ENCODE data around the gene MAPK8IP3.

Gene MAPK8IP3

DNA sequence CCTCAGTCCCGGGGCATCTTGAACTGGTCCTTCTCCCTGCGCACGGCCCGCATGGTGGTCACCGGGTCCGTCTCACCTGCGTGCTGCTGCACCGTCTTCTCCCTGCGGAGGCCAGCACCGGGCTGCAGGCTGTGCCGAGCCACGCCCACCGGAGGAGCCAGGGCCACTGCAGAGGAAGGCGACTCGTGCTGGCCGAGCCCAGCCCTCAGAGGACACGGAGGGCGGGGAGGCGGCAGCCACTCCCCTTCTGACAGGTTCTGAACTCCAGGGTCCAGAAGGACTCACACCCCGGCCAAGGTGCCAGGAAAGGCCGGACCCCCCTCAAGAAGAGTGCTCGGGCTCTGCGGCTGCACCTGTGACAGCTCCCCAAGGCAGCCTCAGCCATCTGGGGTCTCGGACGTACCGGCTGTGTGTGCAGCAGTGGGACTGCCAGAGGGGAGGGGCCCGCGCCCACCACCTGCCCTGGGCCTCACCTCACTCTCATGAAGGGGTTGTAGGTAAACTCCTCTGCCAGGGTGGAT, 103.3 kb downstream of the MAPK8IP3 start:
- DNase-seq (ENCODE audit: low spot score): no peak

DNA sequence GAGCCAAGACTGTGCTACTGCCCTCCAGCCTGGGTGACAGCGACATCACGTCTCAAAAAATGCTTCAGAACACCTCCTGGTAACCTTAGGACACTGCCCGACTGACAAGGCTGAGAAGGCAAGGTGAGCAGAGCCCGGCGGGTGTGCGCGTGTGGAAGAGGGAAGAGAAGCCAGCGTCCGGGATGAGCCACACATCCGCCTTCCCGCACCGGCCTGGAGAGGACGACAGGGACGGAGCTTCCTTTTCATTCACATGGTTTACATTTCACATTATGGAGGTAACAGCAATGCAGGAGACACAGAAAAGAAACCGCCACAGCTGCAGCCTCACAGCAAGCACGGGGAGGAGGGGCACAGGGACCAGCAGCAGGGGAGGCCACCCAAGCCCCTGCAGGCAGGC, 104.1 kb downstream of the MAPK8IP3 start:
- DNase-seq (ENCODE audit: low spot score): no peak

DNA sequence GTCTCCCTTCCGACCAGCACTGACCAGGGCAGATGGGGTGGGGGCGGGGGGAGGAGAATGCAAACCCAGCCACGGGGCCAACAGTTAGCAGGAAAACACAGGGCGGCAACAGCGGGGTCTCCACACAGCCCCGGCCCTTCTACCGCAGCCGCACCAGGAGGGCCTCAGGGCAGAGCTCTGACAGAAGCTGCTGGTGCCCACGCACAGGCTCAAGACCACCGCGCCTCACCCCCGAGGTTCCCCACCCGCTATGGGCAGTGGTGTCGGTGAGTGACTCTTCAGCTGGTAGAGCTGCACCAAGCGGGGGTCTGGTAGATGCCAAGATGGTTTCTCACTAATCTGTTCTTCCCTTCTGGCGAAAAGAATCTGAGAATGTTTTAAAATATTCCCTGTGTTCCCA, 104.5 kb downstream of the MAPK8IP3 start:
- no peak for DNase-seq (ENCODE audit: low spot score)

DNA sequence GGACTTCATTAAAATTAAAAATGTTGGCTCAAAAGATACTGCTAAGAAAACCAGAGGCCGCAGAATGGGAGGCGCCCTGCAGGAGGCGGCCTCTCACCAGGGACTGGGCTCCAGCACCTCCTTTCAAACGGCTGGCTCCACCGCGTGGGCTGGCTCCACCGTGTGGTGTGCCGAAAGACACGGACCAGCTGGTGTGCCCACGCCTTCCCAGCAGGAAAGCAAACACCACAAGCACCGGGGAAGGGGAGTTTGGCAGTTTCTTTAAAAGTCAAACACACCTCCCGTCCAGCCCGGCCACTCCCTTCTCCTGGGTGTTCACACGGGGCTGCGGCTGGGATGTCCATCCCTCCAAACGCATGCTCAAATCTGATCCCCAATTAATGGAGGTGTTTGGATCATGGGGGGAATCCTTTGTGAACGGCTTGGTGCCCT, 106.8 kb downstream of the MAPK8IP3 start:
- peak; percentile 86 for DNase-seq (ENCODE audit: low spot score)

GRCh38 chr16:1815461-1815860, 109.5 kb downstream of the MAPK8IP3 start:
- DNase-seq (ENCODE audit: low spot score): no peak

GRCh38 chr16:1816396-1817275, 110.6 kb downstream of the MAPK8IP3 start:
- no peak for DNase-seq (ENCODE audit: low spot score)

GRCh38 chr16:1817276-1817589, 111.2 kb downstream of the MAPK8IP3 start:
- DNase-seq (ENCODE audit: low spot score): no peak

DNA sequence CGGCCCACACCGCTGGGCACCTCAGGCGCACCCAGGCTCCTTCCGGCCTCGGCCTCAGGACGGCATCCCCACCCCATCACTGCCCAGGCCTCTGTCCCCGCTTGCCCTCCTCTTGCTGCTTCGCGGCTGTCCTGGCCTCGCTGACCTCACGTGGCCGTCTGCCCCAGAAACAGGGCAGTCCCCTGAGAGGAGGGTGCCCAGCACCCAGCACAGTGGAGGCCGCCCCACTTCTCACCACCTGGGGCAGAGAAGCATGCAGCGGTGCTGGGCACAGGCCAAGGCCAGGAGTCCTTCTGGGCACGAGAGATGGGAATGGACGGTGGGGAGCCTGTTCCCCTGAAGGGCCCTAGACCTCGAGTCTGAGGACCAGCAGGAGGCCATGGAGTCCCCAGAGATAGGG, 111.7 kb downstream of the MAPK8IP3 start:
- DNase-seq (ENCODE audit: low spot score): no peak

- no peak for DNase-seq (ENCODE audit: low spot score)
These were observed 112.3 kb downstream of the MAPK8IP3 start for GRCh38 chr16:1818204-1818872.

- DNase-seq (ENCODE audit: low spot score): no peak
These were observed 113.0 kb downstream of the MAPK8IP3 start for GRCh38 chr16:1818873-1819525.

- DNase-seq (ENCODE audit: low spot score): no peak
These were observed 113.6 kb downstream of the MAPK8IP3 start for GRCh38 chr16:1819611-1820010.
